HG02610 (cell line): ENCODE results near the gene STKLD1.
"Not testable (repeated sequence)": the region's sequence is repeated elsewhere in the genome, so short reads cannot be mapped to it uniquely, and the experiment has no call there.

ENCODE experiments used
- ATAC-seq: cut with Tn5 transposase; IDR thresholded peaks from one replicate; pipeline ENCODE4 v1.9.1; 2021; ENCODE audit warnings: mild to moderate bottlenecking, moderate library complexity; ENCODE audit not compliant: unreplicated experiment

STKLD1 gene

DNA sequence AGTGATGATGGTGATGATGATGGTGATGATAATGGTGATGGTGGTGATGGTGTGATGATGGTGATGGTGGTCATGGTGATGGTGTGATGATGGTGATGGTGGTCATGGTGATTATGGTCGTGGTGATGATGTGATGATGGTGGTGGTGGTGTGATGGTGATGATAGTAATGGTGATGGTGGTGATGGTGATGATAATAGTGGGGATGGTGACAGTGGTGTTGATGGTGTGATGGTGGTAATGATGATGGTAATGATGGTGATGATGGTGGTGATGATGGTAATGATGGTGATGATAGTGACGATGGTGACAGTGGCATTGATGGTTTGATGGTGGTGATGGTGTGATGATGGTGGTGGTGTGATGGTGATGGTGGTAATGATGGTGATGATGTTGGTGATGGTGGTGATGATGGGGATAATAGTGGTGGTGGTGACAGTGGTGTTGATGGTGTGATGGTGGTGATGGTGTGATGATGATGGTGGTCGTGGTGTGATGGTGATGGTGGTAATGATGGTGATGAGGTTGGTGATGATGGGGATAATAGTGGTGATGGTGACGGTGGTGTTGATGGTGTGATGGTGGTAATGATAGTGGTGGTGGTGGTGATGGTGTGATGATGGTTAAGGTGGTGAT is 6.5 kb downstream of the STKLD1 start:
- ATAC-seq: no peak

DNA sequence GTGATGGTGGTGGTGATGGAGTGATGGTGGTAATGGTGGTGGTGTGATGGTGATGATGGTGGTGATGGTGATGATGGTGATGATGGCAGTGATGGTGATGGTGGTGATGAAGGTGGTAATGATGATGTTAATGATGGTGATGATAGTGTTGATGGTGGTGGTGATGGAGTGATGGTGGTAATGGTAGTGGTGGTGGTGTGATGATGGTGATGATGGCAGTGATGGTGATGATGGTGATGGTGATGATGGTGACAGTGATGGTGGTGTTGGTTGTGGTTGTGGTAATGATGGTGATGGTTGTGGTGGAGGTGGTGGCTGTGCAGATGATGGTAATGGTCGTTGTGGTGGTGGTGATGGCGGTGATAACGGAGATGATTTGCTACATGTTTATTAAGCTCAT is 7.3 kb downstream of the STKLD1 start:
- ATAC-seq: no peak

DNA sequence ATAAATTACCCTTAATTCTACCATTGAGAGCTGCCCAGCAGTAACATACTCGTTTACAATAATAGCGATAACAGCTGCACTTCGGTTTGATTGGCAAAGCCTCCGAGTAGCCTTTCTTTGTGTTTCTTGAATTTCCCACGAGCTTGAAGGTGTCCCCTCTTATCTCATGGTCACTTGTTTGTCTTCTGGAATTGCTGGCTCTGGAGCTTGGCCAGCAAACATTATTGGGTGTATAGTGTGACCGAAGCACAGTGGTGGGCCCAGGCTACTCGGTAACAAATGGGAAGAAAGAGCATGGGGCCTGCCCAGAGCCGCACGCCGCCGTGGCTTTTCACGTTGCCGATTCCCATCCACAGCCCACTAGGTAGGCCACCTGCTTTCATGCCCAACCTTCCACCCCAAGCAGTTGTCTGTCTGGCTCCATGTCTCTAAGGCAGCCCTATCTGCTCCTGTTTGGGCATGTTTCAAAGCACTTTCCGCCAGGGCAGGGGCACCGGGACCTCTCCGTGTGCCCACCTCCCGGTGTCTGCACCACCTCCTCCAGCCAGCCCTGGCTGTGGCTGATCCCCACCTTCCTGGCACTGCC is 8.7 kb downstream of the STKLD1 start:
- no peak for ATAC-seq

DNA sequence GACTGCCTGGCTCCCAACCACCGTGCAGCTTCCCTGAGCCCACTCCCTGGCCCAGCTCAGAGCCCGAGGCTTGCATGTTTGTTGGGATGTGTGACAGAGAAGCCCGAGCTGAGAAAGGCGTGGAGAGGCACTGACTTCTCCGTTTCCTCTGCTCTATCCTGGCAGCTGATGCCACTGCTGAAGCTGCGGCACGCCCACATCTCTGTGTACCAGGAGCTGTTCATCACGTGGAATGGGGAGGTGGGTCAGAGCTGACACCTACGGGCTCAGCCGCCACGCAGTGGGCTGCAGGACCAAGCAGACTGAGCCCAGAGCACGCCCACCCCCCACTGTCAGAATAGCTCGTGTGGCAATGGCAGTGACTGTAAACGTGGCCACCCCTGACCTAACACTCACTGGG is 9.3 kb downstream of the STKLD1 start:
- ATAC-seq: no peak

DNA sequence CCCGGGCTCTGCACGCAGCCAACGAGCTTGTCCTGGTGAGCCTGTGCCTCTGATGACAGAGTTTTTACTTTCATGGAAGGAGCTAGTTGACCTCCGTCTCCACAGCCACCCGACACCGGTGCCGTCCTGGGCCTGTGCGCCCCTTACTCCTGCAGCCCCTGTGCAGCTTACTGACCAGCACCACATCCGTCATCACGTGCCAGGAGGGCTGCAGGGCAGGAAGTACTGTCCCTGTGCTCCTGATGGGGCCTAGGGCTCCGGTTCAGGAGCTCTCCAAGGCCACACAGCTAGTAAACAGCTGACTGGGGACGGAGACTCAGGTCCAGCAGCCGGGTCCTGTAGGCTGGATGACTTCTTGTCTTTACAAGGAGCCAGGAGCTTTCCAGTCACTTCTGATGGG is 10.2 kb downstream of the STKLD1 start:
- no peak for ATAC-seq

DNA sequence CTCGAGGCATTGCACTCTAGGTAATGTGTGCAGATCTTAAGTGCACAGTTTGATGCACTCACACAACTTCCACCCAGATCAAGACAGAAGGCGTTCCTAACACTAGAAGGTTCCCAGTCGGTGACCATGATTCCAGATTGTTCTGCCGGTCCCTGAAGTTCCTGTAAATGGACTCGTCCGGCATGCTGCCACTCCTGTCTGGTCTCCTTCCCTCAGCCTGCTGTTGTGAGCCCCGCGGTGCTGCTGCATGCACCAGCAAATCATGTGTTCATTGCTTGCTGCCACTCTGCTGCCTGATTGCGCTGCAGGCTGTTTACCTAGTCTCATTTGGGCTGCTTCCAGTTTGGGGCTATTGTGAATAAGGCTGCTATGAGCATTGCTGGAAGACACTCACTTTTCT is 11.5 kb downstream of the STKLD1 start:
- no peak for ATAC-seq

DNA sequence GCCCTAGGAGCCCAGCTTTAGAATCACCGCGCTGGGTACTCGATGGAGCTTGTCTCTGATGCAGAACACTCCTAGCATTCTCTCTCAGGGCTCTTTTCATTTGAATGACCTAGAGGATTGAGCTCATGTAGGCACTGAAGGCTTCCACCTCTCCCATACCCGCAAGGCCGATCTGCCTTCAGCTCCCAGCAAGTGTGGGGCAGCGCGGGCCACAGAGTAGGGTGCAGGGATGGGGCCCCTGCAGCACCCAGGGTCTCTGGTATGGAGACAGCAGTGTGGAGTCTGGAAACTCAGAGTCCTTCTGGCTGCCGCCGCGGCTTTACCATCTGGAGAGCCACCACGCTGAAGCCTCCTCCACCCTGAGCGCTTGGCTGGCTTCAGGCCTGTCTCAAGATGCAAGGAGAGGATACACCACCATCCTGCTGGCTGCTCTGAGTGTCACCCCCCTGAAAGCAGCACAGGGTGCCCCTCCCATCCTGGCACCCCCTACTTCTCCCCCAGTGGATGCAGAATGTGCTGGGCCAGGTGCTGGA is 12.9 kb downstream of the STKLD1 start:
- no peak for ATAC-seq

DNA sequence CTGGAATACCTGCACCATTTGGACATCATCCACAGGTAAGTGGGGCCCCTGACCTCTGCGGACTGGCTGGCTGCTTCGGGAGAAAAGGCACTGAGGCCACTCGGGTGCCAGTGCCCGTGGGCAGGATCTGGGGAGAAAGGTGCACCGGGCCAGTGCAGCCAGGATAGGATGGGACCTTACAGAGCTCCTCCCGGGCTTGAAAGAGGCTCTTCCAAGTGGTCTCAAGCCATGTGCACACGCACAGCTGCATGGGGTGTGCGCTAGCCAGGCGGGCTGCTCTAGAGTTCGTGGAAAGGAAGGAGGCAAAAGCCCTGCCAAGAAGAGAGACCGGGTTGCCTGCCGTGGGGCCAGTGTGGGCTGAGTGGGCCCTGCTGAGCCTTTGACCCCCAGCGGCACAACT is 13.4 kb downstream of the STKLD1 start:
- ATAC-seq: no peak

DNA sequence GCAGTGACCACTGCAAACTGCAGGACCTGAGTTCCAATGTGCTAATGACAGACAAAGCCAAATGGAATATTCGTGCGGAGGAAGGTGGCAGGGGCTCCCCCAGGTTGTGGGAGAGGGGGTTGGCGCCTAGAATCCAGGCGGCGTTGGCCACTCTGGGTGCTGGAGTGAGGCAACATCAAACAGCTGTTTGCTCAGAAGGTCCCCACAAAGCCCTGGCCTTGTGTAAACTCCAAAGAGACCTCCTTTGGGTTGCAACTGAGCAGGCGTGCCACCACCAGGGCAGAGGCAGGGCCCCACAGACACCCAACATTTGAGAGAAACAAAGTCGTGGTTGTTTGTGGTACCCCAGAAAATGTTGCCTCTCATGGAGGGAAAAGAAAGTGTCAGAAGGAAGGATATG is 14.5 kb downstream of the STKLD1 start:
- ATAC-seq: no peak

DNA sequence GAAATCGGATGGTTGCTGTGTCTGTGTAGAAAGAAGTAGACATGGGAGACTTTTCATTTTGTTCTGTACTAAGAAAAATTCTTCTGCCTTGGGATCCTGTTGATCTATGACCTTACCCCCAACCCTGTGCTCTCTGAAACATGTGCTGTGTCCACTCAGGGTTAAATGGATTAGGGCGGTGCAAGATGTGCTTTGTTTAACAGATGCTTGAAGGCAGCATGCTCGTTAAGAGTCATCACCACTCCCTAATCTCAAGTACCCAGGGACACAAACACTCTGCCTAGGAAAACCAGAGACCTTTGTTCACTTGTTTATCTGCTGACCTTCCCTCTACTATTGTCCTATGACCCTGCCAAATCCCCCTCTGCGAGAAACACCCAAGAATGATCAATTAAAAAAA is 15.3 kb downstream of the STKLD1 start:
- ATAC-seq: not testable (repeated sequence)

DNA sequence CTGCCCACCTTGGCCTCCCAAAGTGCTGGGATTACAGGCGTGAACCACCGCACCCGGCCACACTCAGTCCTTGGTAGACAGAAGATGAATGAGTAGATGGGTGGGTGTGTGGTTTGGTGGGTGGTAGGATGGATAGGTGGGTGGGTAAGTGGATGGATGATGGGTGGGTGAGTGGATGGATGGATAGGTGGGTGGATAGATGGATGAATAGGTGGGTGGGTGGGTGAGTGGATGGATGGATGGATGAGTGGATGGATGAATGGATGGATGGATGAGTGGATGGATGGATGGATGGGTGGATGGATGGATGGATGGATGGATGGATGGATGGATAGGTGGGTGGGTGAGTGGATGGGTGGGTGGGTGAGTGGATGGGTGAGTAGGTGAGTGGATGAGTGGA is 16.1 kb downstream of the STKLD1 start:
- ATAC-seq: not testable (repeated sequence)

DNA sequence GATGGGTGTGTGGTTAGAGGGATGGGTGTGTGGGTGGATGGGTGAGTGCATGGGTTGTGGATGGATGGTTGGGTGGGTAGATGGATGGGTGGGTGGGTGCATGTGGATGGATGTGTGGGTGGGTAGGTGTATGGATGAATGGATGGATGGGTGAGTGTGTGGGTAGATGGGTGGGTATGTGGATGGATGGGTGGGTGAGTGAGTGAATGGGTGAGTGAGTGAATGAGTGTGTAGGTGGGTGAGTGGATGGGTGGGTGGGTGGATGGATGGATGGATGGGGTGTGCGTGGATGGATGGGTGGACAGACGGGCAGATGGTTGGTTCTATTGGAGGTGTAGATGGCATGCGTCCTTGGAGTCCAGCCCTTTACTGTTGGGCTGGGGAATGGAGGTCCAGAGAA is 17.2 kb downstream of the STKLD1 start:
- ATAC-seq: no peak

DNA sequence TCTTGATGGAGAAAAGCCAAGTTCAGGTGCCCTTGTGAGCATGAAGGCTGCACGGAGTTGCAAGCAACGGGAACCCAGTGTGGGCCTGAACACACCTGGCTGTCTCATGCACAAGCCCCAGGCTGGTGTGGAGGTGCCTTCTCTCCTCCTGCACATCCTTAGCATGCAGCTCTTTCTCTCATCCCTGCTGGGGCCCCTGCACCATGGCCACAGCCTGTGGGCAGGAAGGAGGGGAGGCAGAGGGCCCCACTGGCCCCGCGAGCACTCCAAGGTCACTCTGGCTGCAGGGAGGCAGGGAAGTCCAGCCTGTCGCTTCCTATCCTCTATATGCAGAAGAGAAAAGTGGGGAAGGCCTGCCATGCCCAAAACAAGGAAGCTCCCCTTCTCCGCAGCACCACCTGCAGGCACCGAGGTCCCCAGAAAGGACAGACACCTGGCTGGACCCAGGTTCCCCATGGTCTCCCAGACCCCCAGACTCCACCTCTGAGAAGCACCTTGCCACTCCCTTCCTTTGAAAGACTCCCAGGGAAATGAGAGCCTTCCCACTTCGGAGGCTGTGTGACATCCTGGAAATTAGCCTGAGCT is 18.6 kb downstream of the STKLD1 start:
- ATAC-seq: no peak

DNA sequence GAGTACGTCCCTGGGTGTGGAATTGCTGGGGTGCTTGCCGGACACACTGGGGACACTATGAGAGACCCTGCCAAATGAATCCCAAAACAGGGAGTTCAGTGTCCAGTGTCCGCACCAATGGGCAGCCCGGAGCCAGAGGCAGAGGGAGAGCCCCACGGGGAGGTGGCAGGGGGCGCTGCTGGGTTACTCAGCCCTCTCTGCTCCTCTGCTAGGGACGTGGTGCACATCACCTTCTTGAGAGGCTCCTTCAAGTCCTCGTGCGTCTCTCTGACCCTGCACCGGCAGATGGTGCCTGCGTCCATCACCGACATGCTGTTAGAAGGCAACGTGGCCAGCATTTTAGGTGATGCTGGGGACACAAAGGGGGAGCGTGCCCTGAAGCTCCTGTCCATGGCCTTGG is 20.8 kb downstream of the STKLD1 start:
- ATAC-seq: no peak

DNA sequence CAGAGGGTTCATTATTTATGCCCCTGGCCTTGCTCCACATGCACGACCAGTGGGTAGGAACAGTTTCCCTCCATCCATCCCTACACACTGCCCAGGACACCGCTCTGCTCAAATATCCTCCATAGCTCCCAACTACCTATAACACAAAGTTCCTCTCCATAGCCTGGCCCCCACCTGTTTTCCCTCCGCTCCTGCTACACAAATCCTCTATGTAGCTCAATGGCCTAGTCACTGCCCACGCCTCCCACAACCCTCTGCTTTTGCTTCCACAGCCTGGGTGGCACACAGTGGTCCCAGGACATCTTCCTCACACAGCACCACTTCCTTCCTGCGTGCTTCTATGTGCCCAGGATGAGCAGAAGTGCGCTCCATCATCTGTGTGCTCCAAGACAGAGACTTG is 21.2 kb downstream of the STKLD1 start:
- ATAC-seq: no peak

DNA sequence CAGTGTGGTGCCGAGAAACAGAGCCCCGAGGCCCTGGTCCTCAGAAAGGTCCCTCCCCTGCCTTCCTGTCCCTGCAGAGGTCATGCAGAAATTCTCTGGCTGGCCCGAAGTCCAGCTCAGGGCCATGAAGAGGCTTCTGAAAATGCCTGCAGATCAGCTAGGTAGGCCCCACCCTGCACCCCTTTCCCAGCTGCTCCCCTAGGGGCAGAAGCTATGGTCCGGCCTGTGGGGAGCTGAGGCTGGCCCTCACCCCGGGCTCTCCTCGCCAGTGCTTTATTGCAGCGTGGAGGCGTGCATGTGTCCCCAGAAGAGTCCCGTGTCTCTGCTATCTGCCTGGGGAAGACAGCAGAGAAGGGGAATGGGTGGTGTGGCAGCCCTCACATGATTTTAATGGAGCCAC is 21.7 kb downstream of the STKLD1 start:
- no peak for ATAC-seq

DNA sequence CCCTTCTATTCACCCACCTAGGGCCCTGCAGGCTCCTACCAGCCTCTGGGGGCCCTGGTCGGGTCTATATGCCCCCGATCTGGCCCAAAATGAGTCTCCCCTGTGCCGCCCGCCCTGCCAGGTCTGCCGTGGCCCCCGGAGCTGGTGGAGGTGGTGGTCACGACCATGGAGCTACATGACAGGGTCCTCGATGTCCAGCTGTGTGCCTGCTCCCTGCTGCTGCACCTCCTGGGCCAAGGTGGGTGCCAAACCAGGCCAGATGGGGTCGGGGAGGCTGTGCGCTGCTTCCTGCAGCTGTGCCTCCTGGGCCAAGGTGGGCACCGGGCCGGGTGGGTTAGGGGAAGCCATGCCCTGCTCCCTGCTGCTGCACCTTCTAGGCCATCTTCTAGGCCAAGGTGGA is 24.1 kb downstream of the STKLD1 start:
- ATAC-seq: no peak

DNA sequence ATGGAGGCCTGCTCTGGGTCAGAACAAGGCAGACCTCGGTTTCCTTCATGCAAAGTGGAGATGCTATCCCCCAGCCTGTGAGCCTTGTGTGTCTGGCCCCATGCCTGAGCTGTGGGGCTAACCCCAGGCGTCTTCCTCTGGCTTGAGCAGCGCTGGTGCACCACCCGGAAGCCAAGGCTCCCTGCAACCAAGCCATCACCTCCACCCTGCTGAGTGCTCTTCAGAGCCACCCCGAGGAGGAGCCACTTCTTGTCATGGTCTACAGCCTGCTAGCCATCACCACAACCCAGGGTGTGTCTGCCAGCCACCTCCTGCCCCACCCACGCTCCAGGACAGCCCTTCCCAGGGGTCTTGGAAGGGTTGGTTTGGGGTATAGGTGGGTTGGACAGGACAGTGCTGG is 25.4 kb downstream of the STKLD1 start:
- no peak for ATAC-seq

DNA sequence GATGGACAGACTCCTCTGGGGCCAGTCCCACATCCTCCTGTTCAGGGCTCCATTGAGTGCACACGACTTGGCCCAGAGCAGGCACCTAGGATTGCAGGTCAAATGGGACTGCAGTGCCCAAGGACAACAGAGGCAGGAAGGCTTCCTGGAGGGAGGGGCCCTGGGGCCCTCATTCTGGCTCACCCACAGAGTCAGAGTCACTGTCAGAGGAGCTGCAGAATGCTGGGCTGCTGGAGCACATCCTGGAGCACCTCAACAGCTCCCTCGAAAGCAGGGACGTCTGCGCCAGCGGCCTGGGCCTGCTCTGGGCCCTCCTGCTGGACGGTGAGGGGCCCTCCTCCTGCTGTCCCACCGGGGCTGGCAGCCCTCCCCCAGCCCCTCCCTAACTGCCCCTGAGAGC is 26.5 kb downstream of the STKLD1 start:
- no peak for ATAC-seq

DNA sequence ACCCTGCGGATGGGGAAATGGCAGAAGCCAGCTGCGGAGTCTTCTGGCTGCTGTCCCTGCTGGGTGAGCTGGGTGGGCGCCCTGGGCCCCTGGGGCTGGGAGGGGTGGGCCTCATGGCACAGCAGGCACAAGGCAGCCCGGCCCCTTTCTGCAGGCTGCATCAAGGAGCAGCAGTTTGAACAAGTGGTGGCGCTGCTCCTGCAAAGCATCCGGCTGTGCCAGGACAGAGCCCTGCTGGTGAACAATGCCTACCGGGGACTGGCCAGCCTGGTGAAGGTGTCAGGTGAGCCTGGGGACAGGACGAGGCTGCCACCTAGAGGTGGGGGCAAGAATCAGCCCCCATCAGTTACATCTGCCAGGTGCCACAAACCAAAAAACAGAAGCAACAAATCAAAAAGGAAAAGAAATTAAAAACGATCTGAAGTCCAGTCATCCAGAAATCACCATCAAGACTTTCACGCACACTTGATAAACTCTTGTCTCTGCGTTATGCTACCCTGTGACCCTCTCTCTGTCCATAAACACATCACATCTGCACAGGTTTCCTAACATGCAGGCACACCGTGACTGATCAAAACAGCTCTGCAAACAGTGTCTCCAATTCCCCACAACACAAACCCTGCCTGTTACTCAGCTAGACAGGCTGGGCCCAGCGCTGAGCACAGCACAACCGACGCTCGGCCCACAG is 27.7 kb downstream of the STKLD1 start:
- ATAC-seq: no peak

DNA sequence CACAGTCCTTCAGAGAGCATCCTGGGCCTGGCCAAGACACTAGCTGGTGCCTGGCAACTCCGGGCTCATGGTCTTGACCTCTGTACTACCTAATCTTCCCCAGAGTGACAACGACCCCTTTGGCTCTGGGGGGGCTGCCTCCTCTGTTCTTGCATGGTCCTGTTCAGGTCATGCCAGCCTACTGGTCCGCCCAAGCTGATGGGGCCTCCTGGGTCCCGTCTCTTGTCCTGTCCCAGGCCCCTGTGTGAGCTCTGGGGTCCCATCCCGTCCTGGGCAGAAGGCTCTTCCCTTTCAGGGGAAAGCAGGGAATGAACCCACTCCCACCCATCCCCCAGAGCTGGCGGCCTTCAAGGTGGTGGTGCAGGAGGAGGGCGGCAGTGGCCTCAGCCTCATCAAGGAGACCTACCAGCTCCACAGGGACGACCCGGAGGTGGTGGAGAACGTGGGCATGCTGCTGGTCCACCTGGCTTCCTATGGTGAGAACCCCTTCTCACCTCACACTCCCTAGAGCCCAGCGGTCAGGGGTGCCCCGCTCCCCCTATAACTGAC is 28.4 kb downstream of the STKLD1 start:
- ATAC-seq: no peak
